Osteoblast (primary cell): Measurements from ENCODE around the gene DCDC2. TPM values are rescaled to one million over a fixed set of nuclear protein-coding genes. Genes with fewer than 3 reads are reported as not detected.
A peak's percentile ranks its signal among the peaks of the same experiment; 100 is the strongest.
"Not testable (repeated sequence)": the region's sequence is repeated elsewhere in the genome, so short reads cannot be mapped to it uniquely, and the experiment has no call there.

ENCODE experiments used
- DNase-seq: peaks from one replicate; pipeline ENCODE4 v3.0.0; 2011; ENCODE audit warnings: low spot score, mixed read lengths; ENCODE audit not compliant: insufficient read length; ENCODE audit errors: missing footprints
- H2AFZ ChIP-seq: 2 replicates; pipeline ENCODE4 v1.6.0; 2011; ENCODE audit warnings: mild to moderate bottlenecking, low read length
- H3K27ac ChIP-seq: 2 replicates; pipeline ENCODE4 v1.5.1; 2011; ENCODE audit warnings: mild to moderate bottlenecking, low read depth, low read length, moderate library complexity
- H3K27me3 ChIP-seq: 2 replicates; pipeline ENCODE4 v1.6.0; 2012; ENCODE audit warnings: mild to moderate bottlenecking, control low read depth, inconsistent platforms, low read length, moderate library complexity; ENCODE audit not compliant: insufficient read depth
- H3K36me3 ChIP-seq: 2 replicates; pipeline ENCODE4 v1.5.1; 2011; ENCODE audit warnings: mild to moderate bottlenecking, low read length, control low read depth, moderate library complexity; ENCODE audit not compliant: insufficient read depth
- H3K4me1 ChIP-seq: 2 replicates; pipeline ENCODE4 v1.5.1; 2011; ENCODE audit warnings: mild to moderate bottlenecking, low read length, control low read depth, moderate library complexity; ENCODE audit not compliant: insufficient read depth
- H3K4me2 ChIP-seq: 2 replicates; pipeline ENCODE4 v1.6.0; 2011; ENCODE audit warnings: mild to moderate bottlenecking, low read length; ENCODE audit not compliant: insufficient read depth
- H3K4me3 ChIP-seq: fragments of 200-600 bp; sonication (generic); 3 replicates; pipeline ENCODE4 v1.5.1; 2012; ENCODE audit warnings: mild to moderate bottlenecking, low read length, inconsistent platforms; ENCODE audit not compliant: insufficient read depth
- H3K79me2 ChIP-seq: 2 replicates; pipeline ENCODE4 v1.6.0; 2012; ENCODE audit warnings: mild to moderate bottlenecking, low read length, control low read depth, inconsistent platforms; ENCODE audit not compliant: insufficient read depth
- H3K9me3 ChIP-seq: 2 replicates; pipeline ENCODE4 v1.5.1; 2011; ENCODE audit warnings: low read depth, low read length, control low read depth
- H4K20me1 ChIP-seq: 2 replicates; pipeline ENCODE4 v1.6.0; 2012; ENCODE audit warnings: mild to moderate bottlenecking, low read length, control low read depth; ENCODE audit not compliant: insufficient read depth
- CTCF ChIP-seq: IDR thresholded peaks from 2 replicates; pipeline ENCODE4 v1.5.1; 2011; ENCODE audit warnings: mild to moderate bottlenecking, low read depth, low read length, moderate library complexity; ENCODE audit errors: extremely low read depth
- total RNA-seq: library from RNA; depleted of rRNA; stranded (reverse); fragments of >200 nt; gene quantifications from 2 replicates; pipeline ENCODE4 v1.2.3, GENCODE V29; 2012

Gene DCDC2
- total RNA-seq, 1 donor, result under 0.01 TPM

- Histone ChIP-seq H3K79me2 (peaks cover 38% of the 10 kb centered on the region), H3K4me1 (peaks cover 15% of the 10 kb centered on the region), H3K27ac (no peak overlapping the region), H3K4me3 (no peak overlapping the region), H3K4me2 (no peak overlapping the region), H3K36me3 (no peaks in the 10 kb centered on the region), H3K27me3 (peaks cover 7% of the 10 kb centered on the region), H3K9me3 (no peaks in the 10 kb centered on the region), H4K20me1 (peaks cover 7% of the 10 kb centered on the region), H2AFZ (no peak overlapping the region)
- peak; percentile 46 for DNase-seq
- TF ChIP-seq CTCF, result no peak
Observed at GRCh38 chr6:24401458-24401857, 43.6 kb upstream of the DCDC2 start.

- H3K27ac ChIP-seq, H3K27me3 ChIP-seq, H4K20me1 ChIP-seq, DNase-seq, H3K4me3 ChIP-seq, H3K9me3 ChIP-seq, H2AFZ ChIP-seq, H3K36me3 ChIP-seq, H3K4me2 ChIP-seq: not testable (repeated sequence)
- Histone ChIP-seq H3K79me2 (peaks cover 33% of the 10 kb centered on the region), H3K4me1 (peaks cover 17% of the 10 kb centered on the region)
Observed at GRCh38 chr6:24400045-24401039, 42.5 kb upstream of the DCDC2 start.

GRCh38 chr6:24397631-24398030 is 39.8 kb upstream of the DCDC2 start:
- no peak for TF ChIP-seq CTCF
- Histone ChIP-seq H3K27me3 (peaks cover 7% of the 10 kb centered on the region), H4K20me1 (no peaks in the 10 kb centered on the region), H2AFZ (no peak overlapping the region), H3K4me3 (no peak overlapping the region), H3K4me1 (peaks cover 17% of the 10 kb centered on the region), H3K79me2 (peaks cover 7% of the 10 kb centered on the region), H3K27ac (no peak overlapping the region), H3K9me3 (no peaks in the 10 kb centered on the region), H3K36me3 (no peaks in the 10 kb centered on the region), H3K4me2 (no peak overlapping the region)
- DNase-seq, result peak; percentile 23

GRCh38 chr6:24396824-24397223 is 39.0 kb upstream of the DCDC2 start:
- no peaks in the 10 kb centered on the region for H4K20me1 ChIP-seq
- no peak overlapping the region for H2AFZ ChIP-seq
- H3K9me3 ChIP-seq, result no peaks in the 10 kb centered on the region
- H3K27ac ChIP-seq, result no peak overlapping the region
- H3K4me2 ChIP-seq, result no peak overlapping the region
- H3K79me2 ChIP-seq, result no peaks in the 10 kb centered on the region
- no peak overlapping the region for H3K4me3 ChIP-seq
- TF ChIP-seq CTCF, result no peak
- H3K4me1 ChIP-seq, result peaks cover 11% of the 10 kb centered on the region
- peaks cover 7% of the 10 kb centered on the region for H3K27me3 ChIP-seq
- H3K36me3 ChIP-seq, result no peaks in the 10 kb centered on the region
- DNase-seq, result peak; percentile 71
